Measurements from ENCODE around the gene FBF1. TPM values are rescaled to one million over a fixed set of nuclear protein-coding genes. Genes with fewer than 3 reads are reported as not detected.
A peak's percentile ranks its signal among the peaks of the same experiment; 100 is the strongest.

FBF1 gene
- total and polyA plus RNA-seq, 2 of the 4 experiments (the other 2 are of a cell fraction): 4.5 to 8.0 TPM

GRCh38 chr17:75898065-75898464, 42.8 kb downstream of the FBF1 start:
- H3K4me3 ChIP-seq (ENCODE audit: insufficient read depth, low read depth, low read length): no peak overlapping the region
- H4K20me1 ChIP-seq (ENCODE audit: insufficient read depth, low read length): no peaks in the 10 kb centered on the region
- H3K79me1 ChIP-seq (ENCODE audit: low read depth in 1 of 2, low read length in 2 of 2): peaks cover 11 to 41% of the 10 kb centered on the region in 2 experiments
- peaks cover 30% of the 10 kb centered on the region for H3K36me3 ChIP-seq (ENCODE audit: control insufficient read depth, insufficient read depth, low read length)
- intact Hi-C loops (cut with micrococcal nuclease) (no loop called here), in situ Hi-C loops (cut with MboI; ENCODE audit: low sequenced_read_pairs) (no loop called here), dilution Hi-C loops (cut with HindIII; ENCODE audit: low sequenced_read_pairs, unreplicated experiment) (no loop called here)
- H2BK5ac ChIP-seq (ENCODE audit: low read depth, low read length, poor library complexity, severe bottlenecking): no peak overlapping the region
- no peak overlapping the region for H2BK120ac ChIP-seq (ENCODE audit: low read depth, low read length)
- no peak overlapping the region for H4K91ac ChIP-seq (ENCODE audit: insufficient read depth, low read depth, low read length)
- no peak overlapping the region for H2BK20ac ChIP-seq (ENCODE audit: low read depth, low read length)
- no peak for DNase-seq
- H2BK15ac ChIP-seq (ENCODE audit: low read depth, low read length): no peak overlapping the region
- no peak overlapping the region for H3K23ac ChIP-seq (ENCODE audit: low read depth, low read length)
- ChIA-PET POLR2A (ENCODE audit: unreplicated experiment) (no interaction called here), CTCF (no interaction called here)
- no peak overlapping the region for H3K18ac ChIP-seq (ENCODE audit: low read depth, low read length)
- H2AK5ac ChIP-seq (ENCODE audit: low read depth, low read length): 0 out of 2 replicates have a peak overlapping the region, but pooled peaks have one; percentile 43
- peaks cover 10% of the 10 kb centered on the region; the same call in 1 of the 2 replicates for H3K9me1 ChIP-seq (ENCODE audit: insufficient read depth, low read length)
- no peak overlapping the region for H3K27ac ChIP-seq (ENCODE audit: insufficient read depth, low read length)
- H3K27me3 ChIP-seq (ENCODE audit: control insufficient read depth, insufficient read depth, low read length): no peaks in the 10 kb centered on the region
- no peak overlapping the region for H3K4ac ChIP-seq (ENCODE audit: low read depth, low read length)
- H4K8ac ChIP-seq (ENCODE audit: low read depth in 2 of 2, low read length in 2 of 2): no peak overlapping the region
- no peak overlapping the region for H3K14ac ChIP-seq (replicated peaks; ENCODE audit: low read depth, low read length)
- TF ChIP-seq NFE2L2 (IDR thresholded peaks at IDR 0.05; ENCODE audit: low read depth, low read length): no peak
- no peak for TF ChIP-seq CEBPB (IDR thresholded peaks at IDR 0.05; ENCODE audit: low read depth, low read length)
- no peak for TF ChIP-seq BHLHE40 (IDR thresholded peaks at IDR 0.05; ENCODE audit: low read depth, low read length)
- TF ChIP-seq, protein P1, sequence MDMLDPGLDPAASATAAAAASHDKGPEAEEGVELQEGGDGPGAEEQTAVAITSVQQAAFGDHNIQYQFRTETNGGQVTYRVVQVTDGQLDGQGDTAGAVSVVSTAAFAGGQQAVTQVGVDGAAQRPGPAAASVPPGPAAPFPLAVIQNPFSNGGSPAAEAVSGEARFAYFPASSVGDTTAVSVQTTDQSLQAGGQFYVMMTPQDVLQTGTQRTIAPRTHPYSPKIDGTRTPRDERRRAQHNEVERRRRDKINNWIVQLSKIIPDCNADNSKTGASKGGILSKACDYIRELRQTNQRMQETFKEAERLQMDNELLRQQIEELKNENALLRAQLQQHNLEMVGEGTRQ (IDR thresholded peaks at IDR 0.05; ENCODE audit: low read depth, low read length): no peak
- TF ChIP-seq MAFK (IDR thresholded peaks at IDR 0.05; ENCODE audit: low read depth, low read length): no peak
- no peak for TF ChIP-seq RCOR1 (IDR thresholded peaks at IDR 0.05; ENCODE audit: insufficient replicate concordance, low read length)
- no peak for TF ChIP-seq RAD21 (IDR thresholded peaks at IDR 0.05; ENCODE audit: low read length)
- TF ChIP-seq CTCF (conservative IDR thresholded peaks at IDR 0.05; ENCODE audit: low read depth, low read length): no peak
- TF ChIP-seq MAZ (IDR thresholded peaks at IDR 0.05; ENCODE audit: borderline replicate concordance, low read depth, low read length): no peak
- TF ChIP-seq, protein P2, sequence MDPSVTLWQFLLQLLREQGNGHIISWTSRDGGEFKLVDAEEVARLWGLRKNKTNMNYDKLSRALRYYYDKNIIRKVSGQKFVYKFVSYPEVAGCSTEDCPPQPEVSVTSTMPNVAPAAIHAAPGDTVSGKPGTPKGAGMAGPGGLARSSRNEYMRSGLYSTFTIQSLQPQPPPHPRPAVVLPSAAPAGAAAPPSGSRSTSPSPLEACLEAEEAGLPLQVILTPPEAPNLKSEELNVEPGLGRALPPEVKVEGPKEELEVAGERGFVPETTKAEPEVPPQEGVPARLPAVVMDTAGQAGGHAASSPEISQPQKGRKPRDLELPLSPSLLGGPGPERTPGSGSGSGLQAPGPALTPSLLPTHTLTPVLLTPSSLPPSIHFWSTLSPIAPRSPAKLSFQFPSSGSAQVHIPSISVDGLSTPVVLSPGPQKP (IDR thresholded peaks at IDR 0.05; ENCODE audit: borderline replicate concordance, low read depth, low read length): no peak
- TF ChIP-seq FOS (IDR thresholded peaks at IDR 0.05; ENCODE audit: low read depth, low read length): no peak
- TF ChIP-seq CHD1 (IDR thresholded peaks at IDR 0.05; ENCODE audit: low read depth, low read length): no peak
- no peak for TF ChIP-seq RFX5 (IDR thresholded peaks at IDR 0.05; ENCODE audit: low read depth, low read length)
- no peak for TF ChIP-seq MXI1 (IDR thresholded peaks at IDR 0.05; ENCODE audit: borderline replicate concordance, low read depth, low read length)
- H3K9me3 ChIP-seq (ENCODE audit: control insufficient read depth, insufficient read depth, low read length): no peaks in the 10 kb centered on the region
- no peak for ATAC-seq (ENCODE audit: low read depth)
- H2AK9ac ChIP-seq (replicated peaks; ENCODE audit: low read depth, low read length, poor library complexity): no peak overlapping the region
- H3K9ac ChIP-seq (ENCODE audit: low read depth, low read length): no peak overlapping the region
- H2AFZ ChIP-seq (replicated peaks; ENCODE audit: low read length, poor library complexity): no peak overlapping the region
- H3K4me1 ChIP-seq (ENCODE audit: control insufficient read depth, insufficient read depth, low read length): peaks cover 7% of the 10 kb centered on the region; the same call in 1 of the 2 replicates
- WGBS, 2 experiments (ENCODE audit: extremely low coverage in 2 of 2, insufficient read length in 1 of 2): no CpG with 5 or more reads among the region's 8 CpGs
- no peak overlapping the region for H3K4me2 ChIP-seq (ENCODE audit: low read depth, low read length)
- H3K56ac ChIP-seq (ENCODE audit: extremely low read depth, insufficient read depth, low read length): no peak overlapping the region
- no peak overlapping the region for H4K5ac ChIP-seq (ENCODE audit: low read depth, low read length)
- BruUV-seq (replicated peaks): no TSS peak
